ENCODE measurements around the gene TOMM40L.

Gene TOMM40L

GRCh38 chr1:161192476-161193465 lies 33.1 kb upstream of the TOMM40L start:
- Mint-ChIP-seq H3K27ac (peak overlapping the region; percentile 77), H3K36me3 (ENCODE audit: low read depth) (peaks cover 1% of the 10 kb centered on the region), H3K27me3 (ENCODE audit: low read depth) (no peaks in the 10 kb centered on the region), H3K4me1 (ENCODE audit: low read depth) (peaks cover 34% of the 10 kb centered on the region), H3K4me3 (no peak overlapping the region), H3K9me3 (no peaks in the 10 kb centered on the region)

GRCh38 chr1:161193561-161194235 lies 32.2 kb upstream of the TOMM40L start:
- Mint-ChIP-seq H3K4me1 (ENCODE audit: low read depth) (peaks cover 29% of the 10 kb centered on the region), H3K27ac (no peak overlapping the region), H3K36me3 (ENCODE audit: low read depth) (no peaks in the 10 kb centered on the region), H3K4me3 (no peak overlapping the region), H3K27me3 (ENCODE audit: low read depth) (no peaks in the 10 kb centered on the region), H3K9me3 (no peaks in the 10 kb centered on the region)

- Mint-ChIP-seq H3K4me3 (no peak overlapping the region), H3K27ac (peak overlapping the region; percentile 67), H3K9me3 (no peaks in the 10 kb centered on the region), H3K4me1 (ENCODE audit: low read depth) (peaks cover 34% of the 10 kb centered on the region), H3K27me3 (ENCODE audit: low read depth) (no peaks in the 10 kb centered on the region), H3K36me3 (ENCODE audit: low read depth) (no peaks in the 10 kb centered on the region)
These were observed 30.7 kb upstream of the TOMM40L start for GRCh38 chr1:161195171-161195570.

GRCh38 chr1:161196111-161196510 lies 29.7 kb upstream of the TOMM40L start:
- no peaks in the 10 kb centered on the region for H3K27me3 Mint-ChIP-seq (ENCODE audit: low read depth)
- H3K27ac Mint-ChIP-seq, result no peak overlapping the region
- H3K36me3 Mint-ChIP-seq (ENCODE audit: low read depth), result no peaks in the 10 kb centered on the region
- no peaks in the 10 kb centered on the region for H3K9me3 Mint-ChIP-seq
- H3K4me3 Mint-ChIP-seq, result peak overlapping the region; percentile 40
- H3K4me1 Mint-ChIP-seq (ENCODE audit: low read depth), result peaks cover 43% of the 10 kb centered on the region

- H3K9me3 Mint-ChIP-seq, result no peaks in the 10 kb centered on the region
- peaks cover 49% of the 10 kb centered on the region for H3K4me1 Mint-ChIP-seq (ENCODE audit: low read depth)
- no peaks in the 10 kb centered on the region for H3K36me3 Mint-ChIP-seq (ENCODE audit: low read depth)
- H3K4me3 Mint-ChIP-seq, result no peak overlapping the region
- no peaks in the 10 kb centered on the region for H3K27me3 Mint-ChIP-seq (ENCODE audit: low read depth)
- H3K27ac Mint-ChIP-seq, result peak overlapping the region; percentile 65
These were observed 29.1 kb upstream of the TOMM40L start for GRCh38 chr1:161196521-161197451.

- no peaks in the 10 kb centered on the region for H3K27me3 Mint-ChIP-seq (ENCODE audit: low read depth)
- H3K9me3 Mint-ChIP-seq, result no peaks in the 10 kb centered on the region
- peaks cover 42% of the 10 kb centered on the region for H3K4me1 Mint-ChIP-seq (ENCODE audit: low read depth)
- H3K27ac Mint-ChIP-seq, result peak overlapping the region; percentile 55
- H3K4me3 Mint-ChIP-seq, result no peak overlapping the region
- peaks cover 6% of the 10 kb centered on the region for H3K36me3 Mint-ChIP-seq (ENCODE audit: low read depth)
These were observed 28.2 kb upstream of the TOMM40L start for GRCh38 chr1:161197560-161198193.

- peaks cover 8% of the 10 kb centered on the region for H3K36me3 Mint-ChIP-seq (ENCODE audit: low read depth)
- H3K27me3 Mint-ChIP-seq (ENCODE audit: low read depth), result no peaks in the 10 kb centered on the region
- H3K4me3 Mint-ChIP-seq, result no peak overlapping the region
- peaks cover 44% of the 10 kb centered on the region for H3K4me1 Mint-ChIP-seq (ENCODE audit: low read depth)
- no peaks in the 10 kb centered on the region for H3K9me3 Mint-ChIP-seq
- H3K27ac Mint-ChIP-seq, result peak overlapping the region; percentile 55
These were observed 27.5 kb upstream of the TOMM40L start for GRCh38 chr1:161198194-161198896.

GRCh38 chr1:161198897-161199431 lies 26.9 kb upstream of the TOMM40L start, which contains the start of gene ADAMTS4:
TSS of gene ADAMTS4 (minus strand) at chr1:161199054. CDS start at chr1:161198627, 427 bp downstream.
- Mint-ChIP-seq H3K27me3 (ENCODE audit: low read depth) (no peaks in the 10 kb centered on the region), H3K4me3 (peak within 1 kb of the TSS; percentile 3), H3K27ac (peak within 1 kb of the TSS; percentile 96), H3K36me3 (ENCODE audit: low read depth) (peaks cover 13% of the 10 kb centered on the region), H3K4me1 (ENCODE audit: low read depth) (peaks cover 50% of the 10 kb centered on the region), H3K9me3 (no peaks in the 10 kb centered on the region)

GRCh38 chr1:161199506-161200139 lies 26.2 kb upstream of the TOMM40L start:
- Mint-ChIP-seq H3K27ac (peak overlapping the region; percentile 96), H3K27me3 (ENCODE audit: low read depth) (no peaks in the 10 kb centered on the region), H3K36me3 (ENCODE audit: low read depth) (peaks cover 19% of the 10 kb centered on the region), H3K4me3 (peak overlapping the region; percentile 39), H3K4me1 (ENCODE audit: low read depth) (peaks cover 56% of the 10 kb centered on the region), H3K9me3 (no peaks in the 10 kb centered on the region)

- Mint-ChIP-seq H3K4me1 (ENCODE audit: low read depth) (peaks cover 55% of the 10 kb centered on the region), H3K27me3 (ENCODE audit: low read depth) (no peaks in the 10 kb centered on the region), H3K27ac (peak overlapping the region; percentile 96), H3K36me3 (ENCODE audit: low read depth) (peaks cover 23% of the 10 kb centered on the region), H3K9me3 (no peaks in the 10 kb centered on the region), H3K4me3 (peak overlapping the region; percentile 39)
These were observed 25.4 kb upstream of the TOMM40L start for GRCh38 chr1:161200421-161200991.

- Mint-ChIP-seq H3K9me3 (no peaks in the 10 kb centered on the region), H3K4me3 (peak overlapping the region; percentile 95), H3K36me3 (ENCODE audit: low read depth) (peaks cover 28% of the 10 kb centered on the region), H3K27ac (peak overlapping the region; percentile 96), H3K4me1 (ENCODE audit: low read depth) (peaks cover 58% of the 10 kb centered on the region), H3K27me3 (ENCODE audit: low read depth) (no peaks in the 10 kb centered on the region)
These were observed 24.6 kb upstream of the TOMM40L start for GRCh38 chr1:161200992-161201835.

Data from T-helper 1 cell treated with Interleukin-12 subunit alpha and Interleukin-12 subunit beta and Interleukin-4 antibody, amounts not matched to agents 30 μg/mL and 1 μg/mL, for 36 hours (primary cell).